ENCODE measurements around the gene APOD.

- TF ChIP-seq CTCF (IDR thresholded peaks at IDR 0.05), result no peak; the same call in none of the 2 replicates
- TF ChIP-seq POLR2AphosphoS5 (IDR thresholded peaks at IDR 0.05; ENCODE audit: low read depth, low read length), result no peak
- no peak for TF ChIP-seq REST (IDR thresholded peaks at IDR 0.05; ENCODE audit: insufficient read depth in 1 of 2, low read depth in 2 of 2, low read length in 1 of 2)
- no peak for TF ChIP-seq SIN3A (IDR thresholded peaks at IDR 0.05; ENCODE audit: borderline replicate concordance, insufficient read depth, low read depth, low read length)
Measured at GRCh38 chr3:195556390-195556789, 27.4 kb downstream of the APOD start.

Measured in Panc1 (cell line).